Ovary (tissue), 10 donors: ENCODE measurements around the gene MLF2. TPM values are rescaled to one million over a fixed set of nuclear protein-coding genes. Genes with fewer than 3 reads are reported as not detected.

Experiments
- DNase-seq, 5 donors: peaks; one replicate each; pipeline ENCODE4 v3.0.0-alpha.2; 2019 to 2020
- H3K27ac ChIP-seq, 2 donors: fragments of 200-600 bp; one replicate each; pipeline versions ENCODE4 v1.5.1 to v1.8.0; 2019 to 2022
- H3K27me3 ChIP-seq: fragments of 200-600 bp; one replicate; pipeline ENCODE4 v1.8.0; 2022
- H3K36me3 ChIP-seq: fragments of 200-600 bp; sonication (generic); one replicate; pipeline ENCODE4 v1.5.1; 2019
- H3K4me1 ChIP-seq: one replicate; pipeline ENCODE4 v1.8.1; 2013; ENCODE audit warnings: mild to moderate bottlenecking, moderate library complexity; ENCODE audit not compliant: insufficient read depth
- H3K4me3 ChIP-seq: fragments of 200-600 bp; sonication (generic); one replicate; pipeline ENCODE4 v1.5.1; 2017
- H3K9me3 ChIP-seq, 2 donors: fragments of 200-600 bp in 1 of 2; sonication (generic) in 1 of 2; one replicate each; pipeline versions ENCODE4 v1.5.1 to v1.8.1; 2013 to 2019; ENCODE audit warnings: mild to moderate bottlenecking in 1 of 2, moderate library complexity in 1 of 2
- EP300 ChIP-seq: sonication (generic); formaldehyde crosslinking; IDR thresholded peaks from one replicate; pipeline ENCODE4 v1.6.1; 2017; ENCODE audit warnings: antibody characterized with exemption
- POLR2A ChIP-seq: fragments of 450-650 bp; IDR thresholded peaks from one replicate; pipeline ENCODE4 v1.6.1; 2017; ENCODE audit warnings: antibody characterized with exemption, mild to moderate bottlenecking, moderate library complexity
- WGBS, 3 donors: extraction: QIAGEN DNeasy Blood & Tissue Kit in 1 of 3; methylation state at CpG; one replicate each; pipeline versions ENCODE4 v1.1.5 to v1.1.7; 2013 to 2017; 5-methylcytosine and 5-hydroxymethylcytosine counted together
- intact Hi-C, 4 donors: fragments of 100-400 bp; cut with DNase I; formaldehyde crosslinking; loops; one replicate each; pipeline versions ENCODE4 v1.11.0 to v1.15.1; 2022 to 2023
- long read RNA-seq, 3 donors: library from polyadenylated mRNA in 2 of 3; unstranded in 2 of 3; transcript quantifications; one replicate each; pipeline ENCODE4 v2.0.0 and lab custom pipeline, GENCODE V29; 2021 to 2026
- polyA plus RNA-seq, 2 donors: library from polyadenylated mRNA; stranded (reverse); fragments of 200-250 nt in 1 of 2; fragments of 350-450 nt in 1 of 2; fragmentation: Illumina TruSeq in 1 of 2; extraction: RNeasy Lipid Tissue Mini Kit (QIAGEN cat#74804) in 1 of 2; gene quantifications; one replicate each; pipeline ENCODE4 v1.2.3, GENCODE V29; 2013 to 2014
- total RNA-seq, 7 donors: library from RNA; depleted of rRNA in 2 of 7; stranded (reverse); fragments of >200 nt in 2 of 7; fragmentation: NEBNext Ultra II Directional in 3 of 7; extraction: Animal tissue kit (Norgen Biotek cat#: 25700) in 3 of 7; gene quantifications; one replicate each; pipeline versions ENCODE4 v1.1.0 to v1.2.4, GENCODE V29; 2016 to 2023
- TF ChIP-seq, protein P1 (sequence below), 3 donors: fragments of 450-650 bp in 2 of 3; fragments of 200-600 bp in 1 of 3; IDR thresholded peaks; one replicate each; pipeline versions ENCODE4 v1.5.1 to v1.8.0; 2016 to 2022; ENCODE audit warnings: antibody characterized with exemption in 3 of 3, mild to moderate bottlenecking in 1 of 3
- donor health status: DM: no; HTN: no; CAD: no; lungs with moderate emphysema.
- donor health status: DM: no; HTN: no; CAD: no.
- donor health status: Bipolar disorder and iron deficiency.
- donor health status: DM: yes; HTN: yes; CAD: no.
- donor health status: DM: no; HTN: no; CAD: no.
- donor health status: DM: yes; HTN: yes; CAD: no.

MLF2 gene, protein sequence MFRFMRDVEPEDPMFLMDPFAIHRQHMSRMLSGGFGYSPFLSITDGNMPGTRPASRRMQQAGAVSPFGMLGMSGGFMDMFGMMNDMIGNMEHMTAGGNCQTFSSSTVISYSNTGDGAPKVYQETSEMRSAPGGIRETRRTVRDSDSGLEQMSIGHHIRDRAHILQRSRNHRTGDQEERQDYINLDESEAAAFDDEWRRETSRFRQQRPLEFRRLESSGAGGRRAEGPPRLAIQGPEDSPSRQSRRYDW
- total RNA-seq (100 to 1,000 TPM in 6 of 7 donors, 10 to 100 TPM in 1; 64.1 to 162 (median 141) TPM), polyA plus RNA-seq (100 to 1,000 TPM; 130 to 138 TPM)
- long read RNA-seq, donor 1, transcript MLF2-201 (9 exons, 1,969 nt): major isoform, 461 of 521 reads
- long read RNA-seq, donor 1, partial matches to known transcripts: 41 of 521 reads
- long read RNA-seq, donor 1, other reads (novel, unspliced or antisense): 19 of 521 reads
- long read RNA-seq, donor 2, transcript MLF2-201 (9 exons, 1,969 nt): major isoform, 82 of 993 reads
- long read RNA-seq, donor 2, partial matches to known transcripts: 887 of 993 reads
- long read RNA-seq, donor 2, other reads (novel, unspliced or antisense): 24 of 993 reads
- long read RNA-seq, donor 3, transcript MLF2-201 (9 exons, 1,969 nt): major isoform, 314 of 387 reads
- long read RNA-seq, donor 3, partial matches to known transcripts: 46 of 387 reads
- long read RNA-seq, donor 3, other reads (novel, unspliced or antisense): 25 of 387 reads

DNA sequence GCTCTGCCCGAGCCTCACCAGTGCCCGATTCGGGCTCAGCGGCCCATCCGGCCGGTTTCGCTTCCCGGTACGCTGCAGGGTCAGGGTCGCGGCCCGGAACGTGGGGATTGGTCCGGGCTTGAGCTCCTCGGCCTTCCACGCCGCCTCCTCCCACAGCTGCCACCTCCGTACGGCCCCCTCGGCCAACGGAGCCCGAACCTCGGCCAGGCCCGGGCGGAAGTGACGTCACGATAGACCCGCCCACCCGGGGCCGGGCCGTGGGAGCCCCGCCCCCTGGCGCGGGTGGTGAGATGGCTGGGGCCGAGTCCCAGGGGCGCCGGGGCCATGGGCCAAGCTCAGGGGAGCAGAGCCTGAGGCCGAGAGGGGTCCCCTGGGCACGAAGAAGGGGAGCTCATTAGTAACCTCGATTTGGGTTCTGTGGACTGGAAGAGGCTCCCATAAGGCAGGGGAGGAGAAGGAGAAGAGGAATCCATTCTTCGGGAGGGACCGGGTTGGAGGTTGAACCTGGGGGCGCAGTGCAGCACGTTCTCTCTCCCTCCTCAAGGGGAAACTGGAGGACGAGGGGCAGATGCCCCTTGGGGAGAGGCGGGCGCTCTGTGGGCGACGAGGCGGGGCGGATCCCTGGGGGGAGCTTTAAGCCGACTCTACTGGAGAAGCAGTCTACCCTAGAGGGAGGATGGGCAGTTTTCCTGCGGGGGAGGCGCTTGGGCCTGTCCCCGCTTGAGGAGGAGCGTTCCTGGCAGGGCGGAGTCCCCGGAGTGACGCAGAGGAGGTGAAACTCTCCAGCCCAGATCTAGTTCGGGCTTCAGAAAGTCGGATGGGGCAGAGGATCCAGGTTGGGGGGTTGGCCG is at the start of gene MLF2:
Gene MLF2 (minus strand): TSS at position 221 of the 851 bp plus-strand sequence. CDS start 807 bp downstream, outside the sequence.
- no peaks in the 10 kb centered on the region for H3K9me3 ChIP-seq

DNA sequence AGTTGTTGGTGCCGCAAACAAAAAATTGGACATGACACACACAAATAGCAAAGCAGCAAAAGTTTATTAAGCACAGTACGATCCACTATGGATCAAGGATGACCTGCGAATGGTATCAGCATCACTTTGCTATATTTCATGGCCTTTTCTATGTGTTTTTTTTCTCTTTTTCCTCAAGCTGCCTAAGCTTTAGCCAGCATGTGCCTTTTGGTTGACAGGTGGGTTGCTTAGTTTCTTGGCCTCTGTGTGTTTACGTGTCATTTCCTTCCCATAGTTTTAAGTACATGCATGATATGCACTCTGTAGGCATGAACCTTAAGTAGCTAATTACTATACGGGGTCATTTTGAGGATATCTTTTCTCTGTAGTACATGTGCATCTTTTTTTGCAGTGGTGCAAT is 46.2 kb upstream of the MLF2 start:
- WGBS, 3 donors: 88 to 89% (median 88%) methylated on average over 5 of the region's 5 CpGs
- TF ChIP-seq POLR2A: no peak
- TF ChIP-seq EP300: no peak
- TF ChIP-seq, protein P1, sequence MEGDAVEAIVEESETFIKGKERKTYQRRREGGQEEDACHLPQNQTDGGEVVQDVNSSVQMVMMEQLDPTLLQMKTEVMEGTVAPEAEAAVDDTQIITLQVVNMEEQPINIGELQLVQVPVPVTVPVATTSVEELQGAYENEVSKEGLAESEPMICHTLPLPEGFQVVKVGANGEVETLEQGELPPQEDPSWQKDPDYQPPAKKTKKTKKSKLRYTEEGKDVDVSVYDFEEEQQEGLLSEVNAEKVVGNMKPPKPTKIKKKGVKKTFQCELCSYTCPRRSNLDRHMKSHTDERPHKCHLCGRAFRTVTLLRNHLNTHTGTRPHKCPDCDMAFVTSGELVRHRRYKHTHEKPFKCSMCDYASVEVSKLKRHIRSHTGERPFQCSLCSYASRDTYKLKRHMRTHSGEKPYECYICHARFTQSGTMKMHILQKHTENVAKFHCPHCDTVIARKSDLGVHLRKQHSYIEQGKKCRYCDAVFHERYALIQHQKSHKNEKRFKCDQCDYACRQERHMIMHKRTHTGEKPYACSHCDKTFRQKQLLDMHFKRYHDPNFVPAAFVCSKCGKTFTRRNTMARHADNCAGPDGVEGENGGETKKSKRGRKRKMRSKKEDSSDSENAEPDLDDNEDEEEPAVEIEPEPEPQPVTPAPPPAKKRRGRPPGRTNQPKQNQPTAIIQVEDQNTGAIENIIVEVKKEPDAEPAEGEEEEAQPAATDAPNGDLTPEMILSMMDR (IDR thresholded peaks at IDR 0.05): no peak

More for the DNA sequence above, at the start of gene MLF2:
- H3K4me3 ChIP-seq: peak within 1 kb of the TSS; percentile 76
- H3K27ac ChIP-seq: peak within 1 kb of the TSS; percentile 96 to 100
- H3K4me1 ChIP-seq: peaks cover 7% of the 10 kb centered on the region
- no peaks in the 10 kb centered on the region for H3K36me3 ChIP-seq
- intact Hi-C loops: loop anchor here in 2 of 4 donors (1.0 to 5.0 kb wide), 3 partner anchors 14 to 74 kb away; partner anchors contain the start of genes P3H3 (in 2 of the 2) and PTMS (in 2 of the 2)
- DNase-seq: peak; percentile 99
- WGBS, 3 donors: 0% methylated on average over 43 to 62 of the region's 62 CpGs
- TF ChIP-seq POLR2A (peak; percentile 98), EP300 (peak; percentile 66)
- TF ChIP-seq, protein P1 (IDR thresholded peaks at IDR 0.05): peak; percentile 13 to 98 (median 96)
- no peaks in the 10 kb centered on the region for H3K27me3 ChIP-seq

DNA sequence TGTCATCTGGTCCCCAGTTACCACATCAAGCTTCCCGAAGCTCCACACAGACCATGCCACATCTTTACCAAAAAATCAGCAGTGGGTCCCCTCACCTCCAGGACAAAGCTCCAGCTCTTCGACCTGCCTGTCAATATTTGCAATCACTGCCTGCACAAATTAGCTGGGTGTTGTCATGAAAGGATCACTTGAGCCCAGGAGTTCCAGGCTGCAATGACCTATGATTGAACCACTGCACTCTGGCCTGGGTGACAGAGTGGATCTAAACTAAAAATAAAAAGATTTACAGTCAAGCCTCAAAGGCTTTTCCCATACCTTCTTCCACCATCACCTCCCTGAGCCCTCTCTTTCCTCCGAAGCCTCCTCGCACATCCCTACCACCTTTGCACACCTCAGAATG is 43.6 kb upstream of the MLF2 start:
- no peaks in the 10 kb centered on the region for H3K27me3 ChIP-seq
- TF ChIP-seq, protein P1 (IDR thresholded peaks at IDR 0.05): no peak
- no peak for TF ChIP-seq POLR2A
- no peak for TF ChIP-seq EP300
- no peaks in the 10 kb centered on the region for H3K36me3 ChIP-seq
- WGBS, 3 donors: 90 to 96% (median 94%) methylated on average over 4 of the region's 4 CpGs
- DNase-seq: no peak
- no peak overlapping the region for H3K27ac ChIP-seq
- H3K4me3 ChIP-seq: no peak overlapping the region
- no peaks in the 10 kb centered on the region for H3K4me1 ChIP-seq
- H3K9me3 ChIP-seq: no peaks in the 10 kb centered on the region
- intact Hi-C loops: no loop called here

More for the DNA sequence above, 46.2 kb upstream of the MLF2 start:
- no peaks in the 10 kb centered on the region for H3K27me3 ChIP-seq
- intact Hi-C loops: no loop called here
- no peak overlapping the region for H3K4me3 ChIP-seq
- H3K4me1 ChIP-seq: no peaks in the 10 kb centered on the region
- no peak overlapping the region for H3K27ac ChIP-seq
- H3K9me3 ChIP-seq: no peaks in the 10 kb centered on the region
- no peaks in the 10 kb centered on the region for H3K36me3 ChIP-seq
- no peak for DNase-seq

DNA sequence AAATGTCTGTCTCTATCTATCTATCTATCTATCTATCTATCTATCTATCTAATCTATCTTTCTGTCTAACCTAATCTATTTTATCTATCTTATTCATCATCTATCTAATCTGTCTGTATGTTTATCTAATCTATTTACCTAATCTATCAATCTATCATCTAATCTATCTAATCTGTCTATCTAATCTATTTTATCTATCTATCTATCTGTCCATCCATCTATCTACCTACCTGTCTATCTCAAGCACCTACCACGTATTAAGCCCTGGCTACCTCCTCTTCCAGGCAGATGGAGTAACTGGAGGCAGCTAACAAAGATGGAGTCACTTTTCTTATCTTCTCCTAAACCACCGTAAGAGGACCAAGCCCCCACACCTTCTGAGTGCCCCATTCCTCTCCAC is 42.1 kb upstream of the MLF2 start:
- TF ChIP-seq, protein P1 (IDR thresholded peaks at IDR 0.05): no peak
- no peak for TF ChIP-seq POLR2A
- TF ChIP-seq EP300: no peak
- 53 to 62% (median 57%) methylated on average over 2 of the region's 2 CpGs for WGBS, 3 donors

More for the DNA sequence above, 42.1 kb upstream of the MLF2 start:
- Histone ChIP-seq H3K27me3 (no peaks in the 10 kb centered on the region), H3K4me3 (no peak overlapping the region), H3K9me3 (no peaks in the 10 kb centered on the region), H3K4me1 (no peaks in the 10 kb centered on the region), H3K36me3 (no peaks in the 10 kb centered on the region), H3K27ac (no peak overlapping the region)
- intact Hi-C loops: no loop called here
- DNase-seq: no peak
